GM12801 (cell line): Measurements from ENCODE around the gene PAQR5.

ENCODE experiments used
- TF ChIP-seq, protein P1 (sequence below): IDR thresholded peaks from one replicate; pipeline ENCODE4 v1.5.1; 2011; ENCODE audit warnings: control low read depth; ENCODE audit not compliant: insufficient read length; ENCODE audit errors: extremely low read depth

The PAQR5 gene

DNA sequence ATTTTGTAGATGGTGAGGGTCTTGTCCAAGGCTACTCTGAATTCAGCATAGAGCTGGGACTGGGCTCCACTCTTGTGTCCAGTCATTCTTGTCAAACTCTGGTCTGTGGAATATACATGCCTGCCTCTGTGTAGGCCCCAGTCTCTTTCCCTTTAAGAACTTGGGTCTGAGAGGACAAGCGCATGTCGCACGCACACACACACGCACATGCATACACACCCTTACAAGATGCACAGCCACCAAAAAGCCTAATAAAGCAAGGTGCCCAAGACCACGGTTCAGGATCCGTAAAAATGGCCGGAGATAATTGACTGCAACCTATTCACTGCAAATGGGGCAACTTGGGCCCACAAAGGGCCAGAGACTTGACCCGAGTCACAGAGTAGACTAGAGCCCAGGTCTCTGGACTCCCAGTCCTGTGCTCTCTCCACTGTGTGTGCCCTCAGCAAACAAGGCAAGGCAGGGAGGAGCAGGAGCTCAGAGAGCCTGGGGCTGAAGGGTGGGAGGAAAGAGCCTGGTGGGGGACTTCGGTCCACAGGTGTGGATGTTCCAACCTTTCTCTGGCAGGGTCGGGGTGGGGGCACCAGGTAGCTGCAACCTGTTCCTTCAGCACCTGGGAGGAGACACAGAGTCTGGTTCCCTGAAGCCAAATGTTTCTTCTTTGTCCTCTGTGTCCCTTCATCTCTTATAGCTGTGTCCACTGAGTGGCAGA lies 914 bp upstream of the PAQR5 start:
- TF ChIP-seq, protein P1, sequence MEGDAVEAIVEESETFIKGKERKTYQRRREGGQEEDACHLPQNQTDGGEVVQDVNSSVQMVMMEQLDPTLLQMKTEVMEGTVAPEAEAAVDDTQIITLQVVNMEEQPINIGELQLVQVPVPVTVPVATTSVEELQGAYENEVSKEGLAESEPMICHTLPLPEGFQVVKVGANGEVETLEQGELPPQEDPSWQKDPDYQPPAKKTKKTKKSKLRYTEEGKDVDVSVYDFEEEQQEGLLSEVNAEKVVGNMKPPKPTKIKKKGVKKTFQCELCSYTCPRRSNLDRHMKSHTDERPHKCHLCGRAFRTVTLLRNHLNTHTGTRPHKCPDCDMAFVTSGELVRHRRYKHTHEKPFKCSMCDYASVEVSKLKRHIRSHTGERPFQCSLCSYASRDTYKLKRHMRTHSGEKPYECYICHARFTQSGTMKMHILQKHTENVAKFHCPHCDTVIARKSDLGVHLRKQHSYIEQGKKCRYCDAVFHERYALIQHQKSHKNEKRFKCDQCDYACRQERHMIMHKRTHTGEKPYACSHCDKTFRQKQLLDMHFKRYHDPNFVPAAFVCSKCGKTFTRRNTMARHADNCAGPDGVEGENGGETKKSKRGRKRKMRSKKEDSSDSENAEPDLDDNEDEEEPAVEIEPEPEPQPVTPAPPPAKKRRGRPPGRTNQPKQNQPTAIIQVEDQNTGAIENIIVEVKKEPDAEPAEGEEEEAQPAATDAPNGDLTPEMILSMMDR, result no peak

DNA sequence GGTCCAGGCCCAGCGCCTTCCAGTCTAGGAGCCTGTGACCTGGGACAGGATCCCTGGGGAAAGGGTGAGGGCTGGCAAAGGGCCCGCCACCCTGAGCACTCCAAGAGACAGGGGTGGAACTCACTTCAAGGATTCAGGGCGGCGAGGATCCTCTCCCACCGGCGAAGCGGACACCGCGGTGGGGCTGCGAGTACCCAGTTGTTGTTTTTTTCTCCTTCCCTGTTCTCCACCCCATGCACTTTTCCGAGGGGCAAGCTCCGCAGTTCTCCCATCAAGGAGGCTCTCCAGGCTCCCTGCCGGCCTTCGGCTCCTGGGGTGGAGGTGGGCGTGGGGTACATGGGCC lies 387 bp upstream of the PAQR5 start:
- TF ChIP-seq, protein P1, result no peak

DNA sequence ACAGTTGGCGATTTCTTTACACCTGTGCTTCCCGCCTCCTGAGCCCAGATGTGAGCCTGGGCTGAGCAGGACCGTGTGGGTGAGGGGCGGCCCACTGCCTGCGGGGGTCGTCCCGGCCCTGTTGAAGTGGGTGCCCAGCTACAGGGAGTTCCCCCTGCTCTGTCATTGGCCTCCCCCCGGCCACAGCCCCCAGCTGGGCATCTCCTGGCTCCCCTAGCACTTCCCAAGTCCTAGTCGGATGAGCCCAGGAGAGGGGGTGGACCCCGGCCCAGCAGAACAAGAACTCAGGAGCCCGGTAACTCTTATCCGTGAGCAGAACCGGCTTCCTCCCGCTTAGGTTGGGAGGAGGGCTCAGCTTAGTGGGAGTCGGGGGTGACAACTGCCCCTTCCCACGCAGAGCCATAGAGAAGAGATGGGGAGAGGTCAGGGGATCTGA lies 757 bp downstream of the PAQR5 start:
- TF ChIP-seq, protein P1, result no peak

DNA sequence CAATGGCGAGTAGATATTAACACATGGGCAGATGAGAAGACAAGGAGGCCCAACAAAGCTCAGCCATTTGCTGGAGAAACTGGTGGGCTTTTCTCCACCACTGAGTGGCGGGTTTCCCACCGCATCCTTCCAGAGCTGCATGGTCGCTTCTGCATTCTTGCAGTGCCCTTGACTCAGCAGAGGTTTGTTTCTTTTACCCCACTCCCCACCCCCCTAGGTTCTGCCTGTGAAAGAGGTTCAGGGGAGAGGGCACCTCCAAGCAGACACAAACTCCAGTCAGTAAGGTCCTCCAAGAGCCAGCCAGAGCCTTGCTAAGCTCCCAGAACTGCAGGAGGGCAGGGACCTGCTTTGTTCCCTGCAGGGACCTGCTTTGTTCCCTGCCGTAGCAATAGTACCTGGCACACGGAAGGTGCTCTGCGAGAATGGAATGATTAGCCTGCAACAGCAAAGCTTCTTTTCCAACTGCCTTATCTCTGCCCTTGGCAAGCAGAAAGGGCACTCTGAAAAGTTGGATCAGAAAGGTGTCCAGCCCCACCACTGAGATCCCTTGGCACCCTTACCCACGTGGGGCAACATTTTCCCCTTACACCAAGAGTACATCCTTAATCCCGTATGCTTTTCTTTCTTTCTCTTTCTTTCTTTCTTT lies 1.4 kb downstream of the PAQR5 start:
- TF ChIP-seq, protein P1, result no peak

DNA sequence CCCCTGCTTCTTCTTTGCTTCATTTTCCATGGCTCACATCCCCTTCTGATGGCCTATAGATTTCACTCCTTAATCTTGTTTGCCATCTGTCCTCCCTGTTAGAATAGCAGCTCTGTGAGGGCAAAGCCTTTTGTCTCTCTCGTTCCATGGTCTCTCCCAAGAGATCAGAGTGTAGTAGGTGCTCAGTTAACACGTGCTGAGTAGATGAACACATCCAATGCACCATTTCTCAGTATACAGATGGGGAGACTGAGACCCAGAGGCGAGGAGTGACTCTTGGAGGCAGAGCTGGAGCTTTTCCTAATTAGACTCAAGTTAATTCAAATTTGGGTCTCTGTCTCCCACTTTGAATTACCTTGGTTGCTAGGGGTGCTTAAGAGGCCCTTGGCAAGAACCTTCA lies 4.2 kb downstream of the PAQR5 start:
- TF ChIP-seq, protein P1, result no peak

DNA sequence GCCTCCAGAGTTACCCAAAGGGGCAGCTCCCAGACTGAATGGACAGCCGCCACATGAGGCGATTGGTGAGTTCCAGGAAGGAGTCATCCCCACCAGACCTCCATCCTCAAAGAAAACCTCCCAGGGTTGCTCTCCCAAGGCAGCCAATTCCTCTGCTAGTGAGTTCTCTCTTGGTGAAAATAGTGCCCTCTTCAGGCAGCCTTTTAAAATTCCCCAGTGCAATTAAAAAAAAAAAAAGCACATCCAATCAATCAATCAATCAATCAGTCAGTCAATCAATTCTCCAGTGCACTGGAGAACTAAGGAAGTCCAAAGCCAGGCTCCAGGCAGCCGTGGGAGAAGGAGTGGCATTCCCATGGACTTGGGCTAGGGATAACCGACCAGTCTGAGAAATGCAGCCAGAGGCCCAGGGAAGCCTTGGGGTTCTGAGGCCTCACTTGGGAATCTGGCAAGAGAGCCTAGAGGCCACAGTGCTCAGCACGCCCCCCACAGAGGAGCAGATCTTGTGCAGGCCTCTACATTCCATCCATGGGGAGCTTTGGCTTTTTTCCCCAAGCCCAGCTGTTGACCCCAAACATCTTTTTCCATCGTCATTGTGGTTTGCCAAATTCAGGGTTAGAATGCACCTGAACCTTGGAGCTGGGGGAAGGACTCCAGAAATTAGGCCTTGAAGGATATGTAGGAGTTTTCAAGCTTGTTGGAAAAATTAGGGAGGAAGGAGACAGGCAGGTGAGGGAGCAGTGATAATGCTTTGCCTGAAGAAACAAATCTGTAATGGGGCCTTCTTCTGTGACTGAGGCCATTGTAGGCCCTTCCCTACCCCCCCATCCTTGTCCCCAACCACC lies 4.8 kb downstream of the PAQR5 start:
- TF ChIP-seq, protein P1, result no peak

DNA sequence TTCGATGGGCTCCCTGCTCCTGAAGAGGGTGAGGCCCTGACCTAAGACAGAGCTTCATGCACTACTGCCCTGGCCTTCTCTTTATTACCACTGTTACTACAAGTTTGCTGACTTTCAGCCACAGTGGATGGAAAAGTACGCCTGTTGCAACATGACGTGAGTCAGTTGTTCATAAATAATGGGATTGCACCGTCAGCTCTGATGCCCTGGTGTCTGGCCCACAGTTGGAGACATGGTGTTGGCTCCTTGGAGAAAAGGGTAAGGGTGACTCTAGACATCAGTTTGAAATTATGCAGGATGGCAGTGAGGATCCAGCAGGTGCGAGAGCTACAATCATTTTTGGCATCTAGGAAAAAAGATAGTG lies 5.5 kb downstream of the PAQR5 start:
- TF ChIP-seq, protein P1, result no peak
